ENCODE results near the gene ZNF774.
"Not testable (repeated sequence)": the region's sequence is repeated elsewhere in the genome, so short reads cannot be mapped to it uniquely, and the experiment has no call there.

Gene ZNF774

DNA sequence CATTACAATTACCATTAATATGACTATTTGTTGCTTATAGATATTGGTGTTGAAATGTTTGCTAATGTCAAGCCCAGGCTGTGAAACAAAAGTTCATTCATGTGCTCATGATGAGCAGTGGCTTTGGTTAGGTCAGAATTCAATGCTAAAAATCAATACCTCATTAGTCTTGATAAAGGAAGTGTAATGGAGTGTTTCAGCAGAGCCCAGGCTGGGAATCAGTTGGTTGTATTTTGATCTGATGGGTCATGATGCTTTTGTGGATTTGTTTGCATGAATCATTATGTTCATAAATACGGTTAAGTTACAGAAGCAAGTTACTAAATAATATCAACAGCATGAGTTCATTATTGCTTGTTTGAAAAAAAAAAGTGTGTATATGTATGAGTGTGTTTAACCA is 13.6 kb upstream of the ZNF774 start:
- CTCF ChIA-PET = interaction anchor here (1.0 kb wide), 1 partner anchor 18 kb away, joined by 5 read pairs; no protein-coding TSS in a partner anchor

DNA sequence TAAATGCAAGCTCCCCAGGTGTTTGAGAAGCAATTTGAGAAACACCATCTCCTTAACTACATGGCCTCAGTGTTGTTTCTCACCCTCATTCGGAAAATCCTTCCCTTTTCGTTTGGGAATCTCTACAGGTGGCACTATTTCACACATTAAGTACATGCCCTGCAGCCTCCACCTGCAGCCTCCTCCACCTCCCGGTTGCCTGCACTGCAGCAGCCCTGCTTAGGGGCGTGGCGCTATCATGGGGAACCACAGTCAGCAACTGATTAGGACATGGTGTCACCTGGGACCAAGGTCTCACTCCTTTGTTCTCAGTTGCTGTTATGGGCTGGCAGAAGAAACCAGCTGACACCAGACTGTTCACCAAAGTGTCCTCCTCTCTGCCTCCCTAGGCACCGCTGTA is 11.7 kb upstream of the ZNF774 start:
- CTCF ChIA-PET = interaction anchor here (0.8 to 1.3 kb wide), 4 partner anchors 20 to 142 kb away, joined by 3 to 4 read pairs (median 4); no protein-coding TSS in a partner anchor
- POLR2A ChIA-PET = interaction anchor here (0.6 kb wide), 1 partner anchor 141 kb away, joined by 6 read pairs; no protein-coding TSS in a partner anchor
- TF ChIP-seq, protein P1, sequence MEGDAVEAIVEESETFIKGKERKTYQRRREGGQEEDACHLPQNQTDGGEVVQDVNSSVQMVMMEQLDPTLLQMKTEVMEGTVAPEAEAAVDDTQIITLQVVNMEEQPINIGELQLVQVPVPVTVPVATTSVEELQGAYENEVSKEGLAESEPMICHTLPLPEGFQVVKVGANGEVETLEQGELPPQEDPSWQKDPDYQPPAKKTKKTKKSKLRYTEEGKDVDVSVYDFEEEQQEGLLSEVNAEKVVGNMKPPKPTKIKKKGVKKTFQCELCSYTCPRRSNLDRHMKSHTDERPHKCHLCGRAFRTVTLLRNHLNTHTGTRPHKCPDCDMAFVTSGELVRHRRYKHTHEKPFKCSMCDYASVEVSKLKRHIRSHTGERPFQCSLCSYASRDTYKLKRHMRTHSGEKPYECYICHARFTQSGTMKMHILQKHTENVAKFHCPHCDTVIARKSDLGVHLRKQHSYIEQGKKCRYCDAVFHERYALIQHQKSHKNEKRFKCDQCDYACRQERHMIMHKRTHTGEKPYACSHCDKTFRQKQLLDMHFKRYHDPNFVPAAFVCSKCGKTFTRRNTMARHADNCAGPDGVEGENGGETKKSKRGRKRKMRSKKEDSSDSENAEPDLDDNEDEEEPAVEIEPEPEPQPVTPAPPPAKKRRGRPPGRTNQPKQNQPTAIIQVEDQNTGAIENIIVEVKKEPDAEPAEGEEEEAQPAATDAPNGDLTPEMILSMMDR (IDR thresholded peaks at IDR 0.05; ENCODE audit: control extremely low read depth, extremely low read depth, low read depth, missing control alignments) = no peak
- DNase-seq (ENCODE audit: extremely low spot score) = no peak

More for the DNA sequence above, 13.6 kb upstream of the ZNF774 start:
- TF ChIP-seq, protein P1 (IDR thresholded peaks at IDR 0.05; ENCODE audit: control extremely low read depth, extremely low read depth, low read depth, missing control alignments) = no peak
- DNase-seq (ENCODE audit: extremely low spot score) = no peak
- POLR2A ChIA-PET = no interaction called here

DNA sequence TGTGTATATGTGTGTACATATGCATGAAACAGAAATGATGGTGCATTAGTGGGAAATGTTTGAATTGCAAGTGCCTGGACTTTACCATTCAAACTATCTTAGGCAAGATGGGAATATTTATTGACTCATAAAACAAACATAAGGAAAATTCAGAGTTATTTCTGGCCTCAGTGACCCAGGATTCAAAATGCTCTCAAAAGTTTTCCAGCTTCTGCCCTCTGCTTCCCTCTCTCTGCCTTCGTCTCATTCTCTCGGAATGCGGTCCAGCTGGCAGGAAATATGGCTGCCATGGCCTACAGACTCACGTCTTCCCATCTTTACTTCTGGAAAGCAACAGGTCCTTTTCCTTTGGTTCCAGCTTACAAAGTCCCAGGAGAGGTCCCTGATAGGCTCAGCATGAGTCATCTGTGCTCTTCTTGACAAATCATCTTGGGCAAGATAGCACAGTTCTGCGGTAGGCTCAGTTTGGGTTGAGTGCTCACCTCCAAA is 8.7 kb upstream of the ZNF774 start:
- CTCF ChIA-PET = interaction anchor here (1.5 to 2.1 kb wide), 3 partner anchors 19 to 42 kb away, joined by 4 to 8 read pairs (median 4); no protein-coding TSS in a partner anchor
- no peak for DNase-seq (ENCODE audit: extremely low spot score)
- TF ChIP-seq, protein P1 (IDR thresholded peaks at IDR 0.05; ENCODE audit: control extremely low read depth, extremely low read depth, low read depth, missing control alignments) = no peak
- POLR2A ChIA-PET = no interaction called here

DNA sequence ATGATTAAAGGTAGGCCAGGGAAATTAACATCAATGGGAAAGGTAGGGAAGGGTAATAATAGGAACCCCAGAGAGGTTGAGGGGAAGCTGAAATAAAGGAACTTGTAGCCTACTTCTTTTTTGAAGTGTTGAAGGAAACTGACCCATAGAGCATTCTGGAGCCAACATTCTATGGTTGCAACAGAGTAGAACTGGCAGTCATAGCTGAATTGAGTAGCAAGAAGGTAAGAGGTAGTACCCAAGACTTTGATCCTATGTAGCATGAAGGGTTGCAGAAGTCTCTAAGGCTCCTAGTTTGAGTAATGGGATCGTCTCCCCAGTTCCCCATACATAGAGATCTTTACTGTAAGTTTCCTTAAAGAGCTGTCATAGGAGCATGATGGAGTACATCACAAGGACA is 7.4 kb upstream of the ZNF774 start:
- ChIA-PET CTCF (interaction anchor here (0.8 to 2.1 kb wide), 6 partner anchors 16 to 51 kb away, joined by 3 to 11 read pairs (median 6); no protein-coding TSS in a partner anchor), POLR2A (no interaction called here)
- TF ChIP-seq, protein P1 (IDR thresholded peaks at IDR 0.05; ENCODE audit: control extremely low read depth, extremely low read depth, low read depth, missing control alignments) = no peak
- DNase-seq (ENCODE audit: extremely low spot score) = no peak

DNA sequence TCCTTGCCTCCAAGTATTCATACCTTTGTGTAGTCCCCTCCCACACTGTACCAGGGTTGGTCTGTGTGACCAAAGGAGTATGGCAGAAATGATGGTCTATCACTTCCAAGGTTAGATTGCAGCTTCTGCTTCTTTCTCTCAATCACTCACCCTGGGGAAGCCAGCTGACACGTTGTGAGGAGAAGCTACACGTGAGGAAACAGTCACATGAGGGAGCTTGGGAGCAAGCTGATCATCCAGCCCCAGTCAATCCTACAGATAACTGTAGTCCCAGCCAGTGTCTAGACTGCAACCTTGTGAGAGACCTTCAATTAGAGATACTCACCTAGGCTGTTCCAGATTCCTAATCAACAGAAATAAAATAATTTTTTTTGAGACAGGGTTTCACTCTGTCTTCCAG is 6.2 kb upstream of the ZNF774 start:
- TF ChIP-seq, protein P1 (IDR thresholded peaks at IDR 0.05; ENCODE audit: control extremely low read depth, extremely low read depth, low read depth, missing control alignments) = no peak
- ChIA-PET POLR2A (no interaction called here), CTCF (interaction anchor here (1.0 to 2.0 kb wide), 6 partner anchors 8 to 136 kb away, joined by 3 to 11 read pairs (median 4); no protein-coding TSS in a partner anchor)
- DNase-seq (ENCODE audit: extremely low spot score) = no peak

DNA sequence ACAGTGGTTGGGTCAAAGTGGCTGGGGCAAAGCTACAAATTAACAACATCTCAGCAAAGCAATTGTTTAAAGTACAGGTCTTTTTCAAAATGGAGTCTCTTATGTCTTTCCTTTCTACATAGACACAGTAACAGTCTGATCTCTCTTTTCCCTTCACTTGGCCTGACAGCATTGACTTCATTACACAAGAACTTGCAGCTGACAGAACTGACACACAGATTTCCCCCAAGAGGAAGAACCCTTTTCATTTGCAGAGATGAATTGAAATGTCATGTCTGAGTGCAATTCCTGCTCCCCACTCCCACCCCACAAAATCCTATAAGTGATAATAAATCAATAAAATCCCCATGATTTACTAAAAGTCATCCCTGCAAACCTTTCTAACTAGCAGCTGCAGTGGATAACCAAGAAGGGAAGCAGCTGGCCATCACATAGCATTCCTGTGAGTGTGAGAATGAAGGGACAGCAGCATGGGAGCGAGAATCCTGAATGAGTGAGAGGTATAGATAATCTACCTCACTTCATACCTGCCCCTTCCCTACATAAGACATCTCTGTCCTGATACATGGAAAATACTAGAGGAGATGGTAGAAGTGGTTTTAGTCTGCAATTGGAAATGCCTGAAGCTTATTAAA is 4.5 kb upstream of the ZNF774 start:
- DNase-seq (ENCODE audit: extremely low spot score); POLR2A ChIA-PET: not testable (repeated sequence)
- CTCF ChIA-PET = interaction anchor here (1.0 to 1.5 kb wide), 3 partner anchors 15 to 20 kb away, joined by 3 read pairs; no protein-coding TSS in a partner anchor

DNA sequence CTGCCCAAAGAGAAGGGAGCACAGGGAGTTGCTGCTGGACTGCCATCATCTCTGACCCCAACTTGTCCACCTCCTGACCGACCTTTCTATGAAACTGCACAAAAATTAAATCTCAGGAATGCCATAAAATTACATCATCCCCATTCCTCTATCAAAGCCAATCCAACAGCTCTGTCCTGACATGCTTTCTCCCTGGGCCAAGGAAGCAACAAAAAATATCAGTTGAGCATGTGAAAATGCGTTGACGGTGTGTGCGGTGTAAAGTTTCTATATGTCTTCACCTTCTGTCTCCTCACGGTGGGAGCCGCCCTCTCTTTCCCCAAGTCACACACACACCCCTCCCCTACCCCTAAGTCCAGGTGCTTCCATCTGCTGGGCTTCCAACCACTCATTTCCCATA is 3.6 kb upstream of the ZNF774 start:
- TF ChIP-seq, protein P1 (IDR thresholded peaks at IDR 0.05; ENCODE audit: control extremely low read depth, extremely low read depth, low read depth, missing control alignments) = no peak
- no peak for DNase-seq (ENCODE audit: extremely low spot score)
- ChIA-PET CTCF (interaction anchor here (1.5 kb wide), 1 partner anchor 14 kb away, joined by 3 read pairs; no protein-coding TSS in a partner anchor), POLR2A (no interaction called here)
